ENCODE measurements around the gene KLF7.

KLF7 gene

DNA sequence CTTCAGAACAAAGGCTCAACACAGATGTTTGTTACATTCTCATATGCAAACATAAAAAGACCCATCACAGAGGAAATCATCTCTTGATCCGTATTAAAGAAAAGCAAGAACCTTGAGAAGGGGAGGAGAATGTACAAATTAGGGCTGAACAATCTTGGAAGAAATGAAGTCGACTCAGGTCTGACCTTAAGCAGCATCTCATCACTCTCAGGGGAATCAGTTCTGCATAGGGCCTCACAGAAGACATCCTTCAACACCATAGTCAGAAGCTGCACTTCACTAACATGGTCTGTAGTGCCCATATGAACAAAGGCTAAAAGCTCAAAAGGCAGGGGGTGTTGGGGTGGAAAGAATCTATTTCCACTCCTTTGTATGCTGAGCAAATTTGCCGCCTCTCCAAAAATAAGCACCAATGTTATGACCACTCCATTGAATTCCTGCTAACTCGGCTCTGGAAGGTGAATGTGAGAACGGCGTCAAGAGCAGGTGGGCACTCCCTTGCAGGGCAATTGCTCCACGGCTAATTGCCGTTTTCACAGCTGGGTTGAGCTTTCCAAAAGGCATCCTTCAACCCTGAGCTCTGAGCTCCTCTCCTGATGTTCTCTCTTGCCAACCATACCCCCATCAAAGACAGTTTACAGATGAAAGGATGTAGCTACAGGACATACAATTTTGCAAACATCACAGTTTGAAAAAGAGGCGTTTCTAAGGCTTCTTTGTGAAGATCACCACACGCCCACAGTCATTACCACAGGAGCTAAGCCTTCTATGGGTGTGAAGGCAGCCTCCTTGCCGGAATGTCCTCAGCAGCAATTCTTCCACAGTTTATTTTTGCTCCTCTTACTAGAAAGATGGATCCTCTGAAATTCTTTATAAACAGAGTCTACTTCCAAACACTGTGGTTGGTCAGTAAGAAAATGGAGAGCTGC lies 10.0 kb downstream of the KLF7 start:
- no peak for DNase-seq (ENCODE audit: insufficient read length, low spot score)
- TF ChIP-seq, protein P1, sequence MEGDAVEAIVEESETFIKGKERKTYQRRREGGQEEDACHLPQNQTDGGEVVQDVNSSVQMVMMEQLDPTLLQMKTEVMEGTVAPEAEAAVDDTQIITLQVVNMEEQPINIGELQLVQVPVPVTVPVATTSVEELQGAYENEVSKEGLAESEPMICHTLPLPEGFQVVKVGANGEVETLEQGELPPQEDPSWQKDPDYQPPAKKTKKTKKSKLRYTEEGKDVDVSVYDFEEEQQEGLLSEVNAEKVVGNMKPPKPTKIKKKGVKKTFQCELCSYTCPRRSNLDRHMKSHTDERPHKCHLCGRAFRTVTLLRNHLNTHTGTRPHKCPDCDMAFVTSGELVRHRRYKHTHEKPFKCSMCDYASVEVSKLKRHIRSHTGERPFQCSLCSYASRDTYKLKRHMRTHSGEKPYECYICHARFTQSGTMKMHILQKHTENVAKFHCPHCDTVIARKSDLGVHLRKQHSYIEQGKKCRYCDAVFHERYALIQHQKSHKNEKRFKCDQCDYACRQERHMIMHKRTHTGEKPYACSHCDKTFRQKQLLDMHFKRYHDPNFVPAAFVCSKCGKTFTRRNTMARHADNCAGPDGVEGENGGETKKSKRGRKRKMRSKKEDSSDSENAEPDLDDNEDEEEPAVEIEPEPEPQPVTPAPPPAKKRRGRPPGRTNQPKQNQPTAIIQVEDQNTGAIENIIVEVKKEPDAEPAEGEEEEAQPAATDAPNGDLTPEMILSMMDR (IDR thresholded peaks at IDR 0.05; ENCODE audit: insufficient read depth, missing control alignments) = no peak
- no peak for FAIRE-seq

DNA sequence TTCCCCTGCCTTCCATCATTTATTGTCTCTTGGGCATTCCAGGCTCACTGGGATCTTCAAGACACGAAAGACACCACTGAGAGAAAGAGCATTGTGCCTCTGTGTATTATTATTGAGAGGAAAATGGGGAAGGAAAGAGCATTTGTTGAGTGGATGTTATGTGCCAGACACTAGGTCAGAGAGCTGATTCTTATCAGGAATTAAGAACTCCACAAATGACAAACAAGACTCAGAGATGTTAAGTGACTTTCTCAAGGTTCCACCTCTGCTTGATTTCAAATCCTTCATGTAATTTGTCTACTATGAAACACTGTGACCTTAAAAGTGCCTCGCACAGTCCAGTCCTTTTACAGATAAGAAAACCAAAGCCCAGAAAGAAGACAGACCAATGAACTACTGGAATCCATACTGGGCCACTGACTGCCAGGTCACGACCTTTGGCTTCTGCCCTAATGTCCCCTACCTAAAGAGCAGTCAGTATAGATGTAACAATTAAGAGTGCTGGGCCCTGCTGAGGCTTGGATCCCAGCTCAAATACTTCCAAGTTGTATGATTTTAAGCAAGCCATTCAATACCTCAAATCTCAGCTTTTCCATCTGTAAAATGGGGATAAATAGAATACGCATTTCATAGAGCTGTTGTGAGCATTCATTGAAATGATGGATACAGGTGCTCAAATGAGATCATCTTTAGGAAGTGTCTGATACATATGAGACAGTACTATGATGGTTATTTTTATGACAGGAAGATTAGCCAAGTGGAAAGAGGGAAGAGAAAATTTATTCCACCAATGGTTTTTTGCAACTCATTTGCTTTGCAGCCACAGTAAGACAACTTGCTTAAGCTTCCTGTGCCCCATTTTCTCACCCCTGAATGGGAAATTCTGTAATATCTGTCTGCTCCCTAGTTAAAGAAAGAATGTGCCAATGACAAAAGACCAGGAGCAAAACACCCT lies 10.9 kb downstream of the KLF7 start:
- TF ChIP-seq, protein P1 (IDR thresholded peaks at IDR 0.05; ENCODE audit: insufficient read depth, missing control alignments) = no peak
- no peak for FAIRE-seq
- no peak for DNase-seq (ENCODE audit: insufficient read length, low spot score)

DNA sequence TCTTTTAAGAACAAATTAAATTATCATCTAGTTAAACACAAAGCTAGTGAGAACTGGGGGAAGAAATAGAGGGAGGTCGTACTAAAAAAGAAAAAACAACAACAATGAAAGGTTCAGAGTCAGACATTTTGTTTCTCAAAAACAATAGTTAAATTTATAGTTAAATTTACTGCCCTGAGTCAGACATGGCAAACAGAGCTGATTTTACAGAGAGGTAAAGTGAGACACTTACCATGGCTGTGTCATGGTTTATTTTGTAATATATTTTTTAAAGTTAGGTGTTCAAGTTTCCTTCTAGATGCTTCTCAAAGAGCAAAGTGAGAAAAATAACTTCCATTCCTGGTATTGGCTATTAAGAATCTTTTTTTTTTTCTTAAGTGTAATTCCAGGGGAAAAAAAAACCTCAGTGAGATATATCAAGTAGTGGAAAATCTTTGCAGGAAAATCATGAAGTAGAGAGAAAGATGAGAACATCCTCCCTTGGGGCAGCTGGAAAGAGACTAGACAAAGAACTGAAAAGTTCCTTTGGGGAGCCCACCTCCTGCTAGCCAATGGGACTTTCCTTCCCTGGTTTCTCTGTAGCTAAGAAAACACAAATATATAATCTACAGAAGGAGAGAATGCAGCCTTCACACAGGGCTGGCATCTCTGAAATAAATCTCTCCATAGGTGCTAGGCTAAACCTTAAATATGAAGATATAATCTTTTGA lies 12.3 kb downstream of the KLF7 start:
- TF ChIP-seq, protein P1 (IDR thresholded peaks at IDR 0.05; ENCODE audit: insufficient read depth, missing control alignments) = no peak
- no peak for DNase-seq (ENCODE audit: insufficient read length, low spot score)
- no peak for FAIRE-seq

DNA sequence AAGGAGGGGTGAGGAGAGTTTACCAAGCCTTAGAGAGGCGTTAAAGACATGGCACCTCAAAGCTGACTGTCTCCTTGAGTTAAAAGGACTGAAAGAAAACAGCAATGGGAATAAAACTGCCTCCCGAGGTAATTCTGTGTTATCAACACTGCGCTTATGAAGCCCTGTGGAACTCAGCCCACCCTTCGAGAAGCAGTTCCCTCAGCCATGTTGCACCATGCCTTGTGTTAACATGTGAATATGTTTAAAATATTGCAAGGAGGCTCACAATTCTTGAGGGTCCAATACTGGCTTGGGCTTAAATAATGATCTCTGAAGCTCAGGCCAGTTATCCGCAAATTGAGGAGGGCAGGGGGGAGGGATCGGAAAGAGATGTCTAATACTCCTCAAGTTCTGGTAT lies 14.7 kb downstream of the KLF7 start:
- TF ChIP-seq, protein P1 (IDR thresholded peaks at IDR 0.05; ENCODE audit: insufficient read depth, missing control alignments) = no peak
- DNase-seq (ENCODE audit: insufficient read length, low spot score) (no peak), FAIRE-seq (no peak)

DNA sequence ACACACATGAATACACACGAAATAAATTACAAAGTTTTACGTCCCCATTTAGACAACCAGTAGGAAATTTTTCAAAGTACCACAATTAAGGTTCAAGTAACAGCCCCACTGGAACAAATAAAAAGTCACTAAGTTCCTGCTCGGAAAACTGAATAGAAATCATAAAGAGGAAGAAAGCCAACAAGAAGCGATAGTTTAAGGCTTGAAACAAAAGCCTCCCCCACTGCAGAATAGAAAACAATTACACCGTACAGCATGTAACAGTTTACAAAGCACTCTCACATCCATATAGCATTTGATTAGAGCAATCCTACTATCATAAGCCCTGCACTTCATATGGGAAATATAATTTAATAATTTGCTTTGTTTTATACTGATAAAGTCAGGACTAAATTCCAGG lies 15.5 kb downstream of the KLF7 start:
- FAIRE-seq = no peak
- TF ChIP-seq, protein P1 (IDR thresholded peaks at IDR 0.05; ENCODE audit: insufficient read depth, missing control alignments) = no peak

DNA sequence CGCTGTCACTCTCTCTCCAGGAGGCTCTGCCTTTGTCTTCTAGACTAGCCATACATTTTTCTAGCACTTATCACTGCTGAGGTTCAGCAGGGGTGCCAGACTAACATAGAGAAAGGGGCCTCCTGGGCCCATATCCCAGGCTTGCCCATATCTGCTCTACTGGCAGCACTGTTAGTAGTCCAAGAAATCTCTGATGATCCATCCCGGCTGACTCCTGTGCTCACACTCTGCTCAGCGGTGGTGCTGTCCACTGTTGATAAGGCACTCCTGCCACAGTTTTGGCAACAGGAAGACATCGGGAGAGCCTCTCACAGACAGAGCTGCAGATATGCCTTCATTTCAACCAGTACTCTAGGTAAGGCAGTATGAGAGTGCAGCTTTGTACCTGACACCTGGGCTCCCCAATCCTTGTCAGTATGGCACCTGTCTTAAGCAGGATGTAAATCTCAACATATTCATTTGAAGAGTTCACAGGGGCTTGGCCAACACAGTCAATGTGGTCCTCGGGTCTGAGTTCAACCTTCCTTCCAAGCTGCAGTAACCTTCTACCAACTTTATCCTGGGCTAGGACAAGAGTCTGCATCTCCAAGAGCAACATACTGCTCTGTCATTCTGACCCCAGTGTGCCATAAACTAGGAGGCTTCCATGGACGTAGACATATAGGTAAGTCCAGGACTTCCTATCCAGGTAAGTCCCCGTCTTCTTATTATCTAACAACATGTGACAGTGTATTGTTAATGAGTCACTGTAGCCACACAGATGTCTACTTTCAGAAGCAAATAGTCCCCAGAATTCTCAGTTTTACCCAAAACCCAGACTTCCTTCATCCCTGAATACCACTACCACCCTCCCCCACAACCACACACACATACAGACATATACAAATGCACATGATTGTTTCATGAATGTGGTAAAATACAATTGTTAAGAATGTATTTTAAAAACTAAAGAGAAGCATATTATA lies 16.2 kb downstream of the KLF7 start:
- FAIRE-seq (no peak), DNase-seq (ENCODE audit: insufficient read length, low spot score) (no peak)
- TF ChIP-seq, protein P1 (IDR thresholded peaks at IDR 0.05; ENCODE audit: insufficient read depth, missing control alignments) = no peak

More for the DNA sequence above, 15.5 kb downstream of the KLF7 start:
- no peak for DNase-seq (ENCODE audit: insufficient read length, low spot score)
